IPS DF 4.7 (cell line): ENCODE results near the gene TLDC2.
"Not testable (repeated sequence)": the region's sequence is repeated elsewhere in the genome, so short reads cannot be mapped to it uniquely, and the experiment has no call there.

Experiments used
- DNase-seq: peaks from one replicate; pipeline ENCODE4 v3.0.0-alpha.2; 2013; ENCODE audit warnings: low spot score; ENCODE audit errors: extremely low read depth

Gene TLDC2

GRCh38 chr20:36875702-36876472 is at the start of gene TLDC2:
TLDC2 (plus strand) TSS chr20:36876138; CDS start chr20:36876175, 37 bp downstream.
- no peak for DNase-seq

- no peak for DNase-seq
Measured at GRCh38 chr20:36826554-36827244, 49.2 kb upstream of the TLDC2 start.

GRCh38 chr20:36827541-36828279 is 48.2 kb upstream of the TLDC2 start:
- no peak for DNase-seq

GRCh38 chr20:36830791-36831691 is 44.9 kb upstream of the TLDC2 start:
- no peak for DNase-seq

GRCh38 chr20:36832791-36833190 is 43.1 kb upstream of the TLDC2 start:
- DNase-seq = no peak

GRCh38 chr20:36833275-36834020 is 42.5 kb upstream of the TLDC2 start:
- DNase-seq = no peak

GRCh38 chr20:36835025-36835424 is 40.9 kb upstream of the TLDC2 start:
- DNase-seq = no peak

- peak; percentile 81 for DNase-seq
Measured at GRCh38 chr20:36835453-36836198, 40.3 kb upstream of the TLDC2 start.

- peak; percentile 66 for DNase-seq
Measured at GRCh38 chr20:36836591-36837269, 39.2 kb upstream of the TLDC2 start.

- DNase-seq = not testable (repeated sequence)
Measured at GRCh38 chr20:36838376-36838775, 37.6 kb upstream of the TLDC2 start.

- DNase-seq = no peak
Measured at GRCh38 chr20:36839150-36839549, 36.8 kb upstream of the TLDC2 start.

- not testable (repeated sequence) for DNase-seq
Measured at GRCh38 chr20:36841030-36841429, 34.9 kb upstream of the TLDC2 start.

- no peak for DNase-seq
Measured at GRCh38 chr20:36845288-36845971, 30.5 kb upstream of the TLDC2 start.

GRCh38 chr20:36847009-36847709 is 28.8 kb upstream of the TLDC2 start:
- no peak for DNase-seq

- DNase-seq = no peak
Measured at GRCh38 chr20:36847710-36848040, 28.3 kb upstream of the TLDC2 start.

GRCh38 chr20:36848078-36848660 is 27.8 kb upstream of the TLDC2 start:
- no peak for DNase-seq

- DNase-seq = no peak
Measured at GRCh38 chr20:36848677-36849076, 27.3 kb upstream of the TLDC2 start.
